EL (cell line): Measurements from ENCODE around the gene FOXI2.

Experiments used
- DNase-seq: peaks from one replicate; pipeline ENCODE4 v3.0.0-alpha.2; 2016

FOXI2 gene

GRCh38 chr10:127736915-127737562 lies at the start of gene FOXI2:
FOXI2 (plus strand) TSS chr10:127737185; CDS start chr10:127737274, 89 bp downstream.
- no peak for DNase-seq

- DNase-seq, result no peak
These were observed 49.4 kb upstream of the FOXI2 start for GRCh38 chr10:127687548-127687947.

GRCh38 chr10:127690176-127690835 lies 46.7 kb upstream of the FOXI2 start:
- no peak for DNase-seq

GRCh38 chr10:127694580-127695193 lies 42.3 kb upstream of the FOXI2 start:
- peak; percentile 48 for DNase-seq

GRCh38 chr10:127695431-127695830 lies 41.6 kb upstream of the FOXI2 start:
- no peak for DNase-seq

- DNase-seq, result no peak
These were observed 38.1 kb upstream of the FOXI2 start for GRCh38 chr10:127698886-127699285.

- DNase-seq, result no peak
These were observed 37.7 kb upstream of the FOXI2 start for GRCh38 chr10:127699311-127699710.

GRCh38 chr10:127702271-127702670 lies 34.7 kb upstream of the FOXI2 start:
- DNase-seq, result no peak

GRCh38 chr10:127715249-127715648 lies 21.7 kb upstream of the FOXI2 start:
- DNase-seq, result no peak

- DNase-seq, result peak; percentile 8
These were observed 21.1 kb upstream of the FOXI2 start for GRCh38 chr10:127715782-127716378.

- no peak for DNase-seq
These were observed 16.8 kb upstream of the FOXI2 start for GRCh38 chr10:127720142-127720541.

GRCh38 chr10:127720903-127721302 lies 16.1 kb upstream of the FOXI2 start:
- DNase-seq, result no peak

GRCh38 chr10:127734753-127735152 lies 2.2 kb upstream of the FOXI2 start:
- no peak for DNase-seq

- no peak for DNase-seq
These were observed 1.8 kb upstream of the FOXI2 start for GRCh38 chr10:127735156-127735555.

GRCh38 chr10:127735723-127736221 lies 1.2 kb upstream of the FOXI2 start:
- no peak for DNase-seq

GRCh38 chr10:127736222-127736914 lies 617 bp upstream of the FOXI2 start:
- no peak for DNase-seq

GRCh38 chr10:127737563-127738511 lies 852 bp downstream of the FOXI2 start:
- DNase-seq, result no peak

- no peak for DNase-seq
These were observed 1.8 kb downstream of the FOXI2 start for GRCh38 chr10:127738512-127739424.

GRCh38 chr10:127739908-127740307 lies 2.9 kb downstream of the FOXI2 start:
- no peak for DNase-seq

GRCh38 chr10:127740596-127740995 lies 3.6 kb downstream of the FOXI2 start:
- no peak for DNase-seq

GRCh38 chr10:127743205-127743604 lies 6.2 kb downstream of the FOXI2 start:
- no peak for DNase-seq
